Activated CD4-positive, alpha-beta memory T cell treated with anti-CD3 and anti-CD28 coated beads, Interleukin-2, amount 10 ng/mL, durations not matched to agents 7 days and 5 days (primary cell): ENCODE data around the gene RBM44. TPM values are rescaled to one million over a fixed set of nuclear protein-coding genes. Genes with fewer than 3 reads are reported as not detected.
"Not testable (repeated sequence)": the region's sequence is repeated elsewhere in the genome, so short reads cannot be mapped to it uniquely, and the experiment has no call there.

ENCODE experiments used
- CTCF ChIA-PET: fragments of 350-600 bp; sonication (Branson Sonifier 250); formaldehyde crosslinking; loops from one replicate; lab custom pipeline; 2021; ENCODE audit warnings: antibody characterized with exemption, inconsistent platforms; lab: Charles Lee
- POLR2A ChIA-PET: fragments of 350-600 bp; sonication (Branson Sonifier 250); formaldehyde crosslinking; loops from one replicate; lab custom pipeline; 2021; ENCODE audit warnings: antibody characterized with exemption; lab: Charles Lee
- DNase-seq: peaks from one replicate; pipeline ENCODE4 v3.0.0-alpha.2; 2020
- H3K27ac Mint-ChIP-seq: one replicate; pipeline ENCODE4 v1.8.0; 2021; ENCODE audit warnings: mild to moderate bottlenecking, mixed read lengths
- H3K27me3 Mint-ChIP-seq: one replicate; pipeline ENCODE4 v1.8.0; 2021; ENCODE audit warnings: mixed read lengths
- H3K36me3 Mint-ChIP-seq: one replicate; pipeline ENCODE4 v1.8.0; 2021; ENCODE audit warnings: low read depth, mixed read lengths
- H3K4me1 Mint-ChIP-seq: one replicate; pipeline ENCODE4 v1.8.0; 2021; ENCODE audit warnings: mixed read lengths
- H3K4me3 Mint-ChIP-seq: one replicate; pipeline ENCODE4 v1.8.0; 2021; ENCODE audit warnings: mild to moderate bottlenecking, mixed read lengths
- H3K9me3 Mint-ChIP-seq: one replicate; pipeline ENCODE4 v1.8.0; 2021; ENCODE audit warnings: mixed read lengths
- total RNA-seq, 2 experiments: library from RNA; stranded (reverse); gene quantifications; one replicate each; pipeline ENCODE4 v1.2.3, GENCODE V29; 2021

RBM44 gene
- total RNA-seq, 2 experiments from 2014 or later, result 0.75 to 0.93 TPM

DNA sequence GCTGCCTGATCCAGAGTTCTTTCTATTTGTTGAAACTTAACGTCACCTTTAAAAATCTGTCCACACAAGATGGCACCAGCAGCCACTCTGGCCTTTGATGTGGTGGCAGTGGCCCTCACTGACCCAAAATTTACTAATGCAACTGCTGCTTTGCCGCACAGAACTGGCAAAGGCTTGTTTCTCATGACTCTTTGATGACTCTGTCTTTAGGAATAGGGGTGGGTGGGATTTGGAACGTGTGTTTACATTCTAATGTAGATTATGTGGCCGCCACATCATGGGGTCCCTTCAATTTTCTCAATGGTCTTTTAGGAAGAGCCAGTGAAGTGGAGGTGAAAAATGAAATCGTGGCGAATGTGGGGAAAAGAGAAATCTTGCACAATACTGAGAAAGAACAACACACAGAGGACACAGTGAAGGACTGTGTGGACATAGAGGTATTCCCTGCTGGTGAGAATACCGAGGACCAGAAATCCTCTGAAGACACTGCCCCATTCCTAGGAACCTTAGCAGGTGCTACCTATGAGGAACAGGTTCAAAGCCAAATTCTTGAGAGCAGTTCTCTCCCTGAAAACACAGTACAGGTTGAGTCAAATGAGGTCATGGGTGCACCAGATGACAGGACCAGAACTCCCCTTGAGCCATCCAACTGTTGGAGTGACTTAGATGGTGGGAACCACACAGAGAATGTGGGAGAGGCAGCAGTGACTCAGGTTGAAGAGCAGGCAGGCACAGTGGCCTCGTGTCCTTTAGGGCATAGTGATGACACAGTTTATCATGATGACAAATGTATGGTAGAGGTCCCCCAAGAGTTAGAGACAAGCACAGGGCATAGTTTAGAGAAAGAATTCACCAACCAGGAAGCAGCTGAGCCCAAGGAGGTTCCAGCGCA is 36.0 kb upstream of the RBM44 start:
- H3K9me3 Mint-ChIP-seq, POLR2A ChIA-PET, DNase-seq, H3K27me3 Mint-ChIP-seq, H3K27ac Mint-ChIP-seq, H3K4me1 Mint-ChIP-seq, H3K4me3 Mint-ChIP-seq: not testable (repeated sequence)
- H3K36me3 Mint-ChIP-seq, result peaks cover 73% of the 10 kb centered on the region
- CTCF ChIA-PET, result interaction anchor here (1.0 kb wide), 1 partner anchor 13 kb away, joined by 5 read pairs; no protein-coding TSS in a partner anchor

DNA sequence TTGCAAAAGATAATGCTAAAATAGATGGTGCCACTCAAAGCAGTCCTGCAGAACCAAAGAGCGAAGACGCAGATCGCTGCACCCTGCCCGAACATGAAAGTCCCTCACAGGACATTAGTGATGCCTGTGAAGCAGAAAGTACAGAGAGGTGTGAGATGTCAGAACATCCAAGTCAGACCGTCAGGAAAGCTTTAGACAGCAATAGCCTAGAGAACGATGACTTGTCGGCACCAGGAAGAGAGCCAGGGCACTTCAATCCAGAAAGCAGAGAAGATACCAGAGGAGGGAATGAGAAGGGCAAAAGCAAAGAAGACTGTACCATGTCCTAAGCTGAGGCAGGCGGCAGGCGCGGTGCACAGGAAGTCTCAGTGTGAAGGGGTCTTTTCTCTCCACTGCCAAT is 34.8 kb upstream of the RBM44 start:
- Mint-ChIP-seq H3K9me3 (no peaks in the 10 kb centered on the region), H3K4me3 (no peak overlapping the region), H3K4me1 (no peaks in the 10 kb centered on the region), H3K36me3 (peaks cover 65% of the 10 kb centered on the region), H3K27me3 (no peaks in the 10 kb centered on the region), H3K27ac (no peak overlapping the region)
- DNase-seq, result no peak
- ChIA-PET POLR2A (no interaction called here), CTCF (no interaction called here)

- CTCF ChIA-PET, result interaction anchor here (0.6 to 0.7 kb wide), 2 partner anchors 18 to 356 kb away, joined by 4 to 6 read pairs; no protein-coding TSS in a partner anchor
- not testable (repeated sequence) for H3K27ac Mint-ChIP-seq, H3K4me1 Mint-ChIP-seq
These were observed 33.5 kb upstream of the RBM44 start for GRCh38 chr2:237765122-237765521.

GRCh38 chr2:237765875-237766274 is 32.7 kb upstream of the RBM44 start:
- POLR2A ChIA-PET, result interaction anchor here (1.6 kb wide), 1 partner anchor 9 kb away, joined by 3 read pairs; no protein-coding TSS in a partner anchor

More at GRCh38 chr2:237765122-237765521, 33.5 kb upstream of the RBM44 start:
- H3K9me3 Mint-ChIP-seq, H3K27me3 Mint-ChIP-seq, DNase-seq, H3K4me3 Mint-ChIP-seq: not testable (repeated sequence)
- H3K36me3 Mint-ChIP-seq, result peaks cover 65% of the 10 kb centered on the region
- POLR2A ChIA-PET, result interaction anchor here (1.6 kb wide), 1 partner anchor 9 kb away, joined by 3 read pairs; no protein-coding TSS in a partner anchor

GRCh38 chr2:237766340-237766739 is 32.2 kb upstream of the RBM44 start:
- CTCF ChIA-PET, result interaction anchor here (0.5 to 1.0 kb wide), 2 partner anchors 13 to 93 kb away, joined by 3 read pairs; no protein-coding TSS in a partner anchor
- no peak overlapping the region for H3K27ac Mint-ChIP-seq
- DNase-seq, result no peak

More at GRCh38 chr2:237765875-237766274, 32.7 kb upstream of the RBM44 start:
- no peaks in the 10 kb centered on the region for H3K27me3 Mint-ChIP-seq
- no peak for DNase-seq
- no peaks in the 10 kb centered on the region for H3K9me3 Mint-ChIP-seq
- H3K4me1 Mint-ChIP-seq, result peaks cover 4% of the 10 kb centered on the region
- H3K27ac Mint-ChIP-seq, result no peak overlapping the region
- CTCF ChIA-PET, result interaction anchor here (0.5 to 1.0 kb wide), 4 partner anchors 13 to 355 kb away, joined by 3 to 6 read pairs (median 4); no protein-coding TSS in a partner anchor
- no peak overlapping the region for H3K4me3 Mint-ChIP-seq
- peaks cover 61% of the 10 kb centered on the region for H3K36me3 Mint-ChIP-seq

DNA sequence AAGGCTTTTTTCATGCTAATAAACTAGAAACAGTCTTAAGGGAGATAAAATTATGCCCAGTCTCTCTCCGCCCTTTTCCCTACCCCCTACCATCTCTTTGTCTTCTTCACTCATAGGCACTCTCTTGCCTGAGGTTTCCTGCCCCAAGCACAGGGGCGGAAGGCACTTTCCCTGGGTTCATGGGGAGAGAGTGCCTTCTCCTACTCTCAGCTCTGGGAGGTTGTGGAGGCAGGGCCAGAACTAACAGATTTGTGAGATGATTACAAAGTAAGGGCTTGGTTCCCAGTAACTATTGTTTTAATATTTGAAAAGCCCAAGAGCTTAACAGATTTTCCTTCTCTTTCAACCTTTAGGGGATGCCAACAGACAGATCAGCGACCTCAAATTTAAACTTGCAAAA is 26.1 kb upstream of the RBM44 start:
- ChIA-PET POLR2A (no interaction called here), CTCF (interaction anchor here (1.0 to 1.3 kb wide), 3 partner anchors 10 to 491 kb away, joined by 3 to 6 read pairs (median 3); no protein-coding TSS in a partner anchor)
- peaks cover 6% of the 10 kb centered on the region for H3K4me1 Mint-ChIP-seq
- H3K27ac Mint-ChIP-seq, result no peak overlapping the region
- H3K4me3 Mint-ChIP-seq, result no peak overlapping the region
- H3K36me3 Mint-ChIP-seq, result peaks cover 66% of the 10 kb centered on the region
- no peaks in the 10 kb centered on the region for H3K27me3 Mint-ChIP-seq
- no peak for DNase-seq
- no peaks in the 10 kb centered on the region for H3K9me3 Mint-ChIP-seq

More at GRCh38 chr2:237766340-237766739, 32.2 kb upstream of the RBM44 start:
- POLR2A ChIA-PET, result interaction anchor here (1.6 kb wide), 1 partner anchor 8 kb away, joined by 3 read pairs; no protein-coding TSS in a partner anchor
- peaks cover 4% of the 10 kb centered on the region for H3K4me1 Mint-ChIP-seq
- peaks cover 60% of the 10 kb centered on the region for H3K36me3 Mint-ChIP-seq
- H3K27me3 Mint-ChIP-seq, result no peaks in the 10 kb centered on the region
- no peaks in the 10 kb centered on the region for H3K9me3 Mint-ChIP-seq
- no peak overlapping the region for H3K4me3 Mint-ChIP-seq

- Mint-ChIP-seq H3K27ac (no peak overlapping the region), H3K4me3 (no peak overlapping the region), H3K4me1 (peaks cover 6% of the 10 kb centered on the region), H3K9me3 (no peaks in the 10 kb centered on the region), H3K27me3 (no peaks in the 10 kb centered on the region), H3K36me3 (peaks cover 75% of the 10 kb centered on the region)
- ChIA-PET CTCF (interaction anchor here (0.7 to 1.9 kb wide), 5 partner anchors 29 to 261 kb away, joined by 3 to 13 read pairs (median 4); no protein-coding TSS in a partner anchor), POLR2A (interaction anchor here (2.0 kb wide), 1 partner anchor 101 kb away, joined by 6 read pairs; no protein-coding TSS in a partner anchor)
- no peak for DNase-seq
These were observed 24.8 kb upstream of the RBM44 start for GRCh38 chr2:237773826-237774225.

DNA sequence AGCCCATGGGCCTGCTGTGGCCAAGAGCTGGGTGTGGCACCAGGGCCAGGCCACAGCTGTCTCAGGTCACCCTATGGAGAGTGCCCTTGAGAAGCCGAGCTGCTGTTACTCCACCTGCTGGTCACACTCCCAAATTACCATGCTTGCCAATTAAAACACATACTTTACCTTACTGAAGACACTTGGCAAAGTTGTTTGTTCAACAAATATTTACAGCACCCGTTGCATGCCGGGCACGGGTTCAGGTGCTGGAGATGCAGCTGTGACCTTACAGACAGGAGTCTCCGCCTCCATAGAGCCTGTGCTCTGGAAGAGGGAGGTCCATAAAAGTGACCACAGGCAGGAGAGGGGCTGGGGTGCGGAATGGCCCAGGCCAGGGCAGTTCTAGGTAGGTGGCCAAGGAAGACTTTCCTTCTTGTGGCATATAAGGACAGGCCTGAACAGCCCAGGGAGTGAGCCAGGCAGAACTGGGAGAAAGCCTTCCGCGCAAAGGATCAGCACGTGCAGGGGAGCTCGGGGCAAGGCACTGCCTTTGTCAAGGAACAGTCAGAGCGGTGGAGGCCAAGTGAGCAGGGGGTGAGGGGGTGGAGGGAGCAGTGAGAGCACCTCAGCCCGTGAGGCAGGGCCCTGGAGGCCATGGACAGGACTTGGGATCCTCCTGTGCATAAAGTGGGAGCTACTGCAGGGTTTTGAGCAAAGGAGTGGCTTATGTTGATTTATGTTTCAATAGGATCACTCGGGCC is 23.6 kb upstream of the RBM44 start:
- CTCF ChIA-PET, result interaction anchor here (0.6 to 1.9 kb wide), 13 partner anchors 10 to 488 kb away, joined by 3 to 13 read pairs (median 4); no protein-coding TSS in a partner anchor
- no peaks in the 10 kb centered on the region for H3K9me3 Mint-ChIP-seq
- H3K27ac Mint-ChIP-seq, result peak overlapping the region; percentile 45
- peak; percentile 51 for DNase-seq
- peaks cover 74% of the 10 kb centered on the region for H3K36me3 Mint-ChIP-seq
- H3K27me3 Mint-ChIP-seq, result no peaks in the 10 kb centered on the region
- POLR2A ChIA-PET, result interaction anchor here (0.7 to 2.0 kb wide), 2 partner anchors 9 to 102 kb away, joined by 3 to 6 read pairs; no protein-coding TSS in a partner anchor
- H3K4me3 Mint-ChIP-seq, result no peak overlapping the region
- peaks cover 2% of the 10 kb centered on the region for H3K4me1 Mint-ChIP-seq

GRCh38 chr2:237779521-237779920 is 19.1 kb upstream of the RBM44 start:
- Mint-ChIP-seq H3K9me3 (peaks cover 5% of the 10 kb centered on the region), H3K27ac (no peak overlapping the region), H3K27me3 (no peaks in the 10 kb centered on the region), H3K36me3 (peaks cover 82% of the 10 kb centered on the region), H3K4me3 (no peak overlapping the region), H3K4me1 (no peaks in the 10 kb centered on the region)
- no peak for DNase-seq
- POLR2A ChIA-PET, result no interaction called here
- CTCF ChIA-PET, result interaction anchor here (2.2 kb wide), 1 partner anchor 34 kb away, joined by 7 read pairs; no protein-coding TSS in a partner anchor

GRCh38 chr2:237782181-237782580 is 16.4 kb upstream of the RBM44 start:
- no peak overlapping the region for H3K27ac Mint-ChIP-seq
- ChIA-PET CTCF (interaction anchor here (0.8 kb wide), 1 partner anchor 270 kb away, joined by 3 read pairs; no protein-coding TSS in a partner anchor), POLR2A (interaction anchor here (0.9 kb wide), 1 partner anchor 12 kb away, joined by 3 read pairs; no protein-coding TSS in a partner anchor)
- no peaks in the 10 kb centered on the region for H3K4me1 Mint-ChIP-seq
- no peak for DNase-seq
- H3K4me3 Mint-ChIP-seq, result no peak overlapping the region
- H3K36me3 Mint-ChIP-seq, result peaks cover 82% of the 10 kb centered on the region
- peaks cover 5% of the 10 kb centered on the region for H3K9me3 Mint-ChIP-seq
- H3K27me3 Mint-ChIP-seq, result no peaks in the 10 kb centered on the region

- H3K27ac Mint-ChIP-seq, H3K9me3 Mint-ChIP-seq, H3K4me1 Mint-ChIP-seq, H3K4me3 Mint-ChIP-seq, DNase-seq, POLR2A ChIA-PET, H3K27me3 Mint-ChIP-seq: not testable (repeated sequence)
- CTCF ChIA-PET, result interaction anchor here (0.6 kb wide), 1 partner anchor 18 kb away, joined by 6 read pairs; no protein-coding TSS in a partner anchor
- peaks cover 74% of the 10 kb centered on the region for H3K36me3 Mint-ChIP-seq
These were observed 14.9 kb upstream of the RBM44 start for GRCh38 chr2:237783678-237784077.

DNA sequence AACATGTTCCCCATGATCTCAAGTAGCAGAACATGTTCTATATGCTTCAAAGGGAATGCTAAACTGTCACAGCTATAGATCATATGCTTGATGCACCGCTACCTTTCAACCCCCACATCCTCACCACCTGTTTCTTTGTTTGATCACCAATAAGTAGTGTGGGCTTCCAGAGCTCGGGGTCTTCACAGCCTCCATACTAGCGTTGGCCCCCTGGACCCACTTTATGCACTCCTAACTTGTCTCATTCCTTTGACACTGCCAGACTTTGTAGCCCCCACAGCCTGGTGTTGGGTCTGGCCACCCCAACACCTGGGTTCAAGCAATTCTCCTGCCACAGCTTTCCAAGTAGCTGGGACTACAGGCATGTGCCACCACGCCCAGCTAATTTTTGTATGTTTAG is 11.6 kb upstream of the RBM44 start:
- Mint-ChIP-seq H3K9me3 (peaks cover 5% of the 10 kb centered on the region), H3K4me1 (peaks cover 4% of the 10 kb centered on the region), H3K27ac (no peak overlapping the region), H3K4me3 (no peak overlapping the region), H3K36me3 (peaks cover 52% of the 10 kb centered on the region), H3K27me3 (no peaks in the 10 kb centered on the region)
- DNase-seq, result no peak
- CTCF ChIA-PET, result no interaction called here
- POLR2A ChIA-PET, result no interaction called here
